HG02678 (cell line): Measurements from ENCODE around the gene LRP8.

ENCODE experiments used
- ATAC-seq: cut with Tn5 transposase; IDR thresholded peaks from one replicate; pipeline ENCODE4 v1.9.1; 2021; ENCODE audit warnings: mild to moderate bottlenecking, moderate library complexity; ENCODE audit not compliant: unreplicated experiment

LRP8 gene

GRCh38 chr1:53359934-53360276 lies 32.0 kb upstream of the LRP8 start:
- ATAC-seq = no peak

GRCh38 chr1:53359225-53359933 lies 31.5 kb upstream of the LRP8 start:
- no peak for ATAC-seq

GRCh38 chr1:53356637-53357036 lies 28.8 kb upstream of the LRP8 start:
- no peak for ATAC-seq

- no peak for ATAC-seq
Observed at GRCh38 chr1:53354119-53354518, 26.2 kb upstream of the LRP8 start.

GRCh38 chr1:53352561-53352960 lies 24.7 kb upstream of the LRP8 start:
- ATAC-seq = no peak

- ATAC-seq = no peak
Observed at GRCh38 chr1:53350853-53351767, 23.2 kb upstream of the LRP8 start.

- no peak for ATAC-seq
Observed at GRCh38 chr1:53349968-53350852, 22.3 kb upstream of the LRP8 start.

GRCh38 chr1:53349369-53349835 lies 21.5 kb upstream of the LRP8 start:
- ATAC-seq = no peak

- no peak for ATAC-seq
Observed at GRCh38 chr1:53348486-53349368, 20.9 kb upstream of the LRP8 start.

- no peak for ATAC-seq
Observed at GRCh38 chr1:53346814-53347176, 18.9 kb upstream of the LRP8 start.

- no peak for ATAC-seq
Observed at GRCh38 chr1:53345996-53346813, 18.3 kb upstream of the LRP8 start.

- ATAC-seq = peak; percentile 81
Observed at GRCh38 chr1:53344921-53345838, 17.3 kb upstream of the LRP8 start.

GRCh38 chr1:53343831-53344668 lies 16.2 kb upstream of the LRP8 start:
- no peak for ATAC-seq

- no peak for ATAC-seq
Observed at GRCh38 chr1:53342735-53343470, 15.0 kb upstream of the LRP8 start.

GRCh38 chr1:53341961-53342707 lies 14.3 kb upstream of the LRP8 start:
- ATAC-seq = no peak

- ATAC-seq = no peak
Observed at GRCh38 chr1:53341521-53341895, 13.6 kb upstream of the LRP8 start.
